DMS 273 treated with DMSO at 0.1 percent for 48 hours (cell line): ENCODE measurements around the gene TTLL8.

Source experiments
- DNase-seq: peaks from one replicate; lab custom pipeline; 2025; lab: John Stamatoyannopoulos, UW

Gene TTLL8

GRCh38 chr22:50082961-50083461, 24.9 kb upstream of the TTLL8 start:
- DNase-seq, result no peak

DNA sequence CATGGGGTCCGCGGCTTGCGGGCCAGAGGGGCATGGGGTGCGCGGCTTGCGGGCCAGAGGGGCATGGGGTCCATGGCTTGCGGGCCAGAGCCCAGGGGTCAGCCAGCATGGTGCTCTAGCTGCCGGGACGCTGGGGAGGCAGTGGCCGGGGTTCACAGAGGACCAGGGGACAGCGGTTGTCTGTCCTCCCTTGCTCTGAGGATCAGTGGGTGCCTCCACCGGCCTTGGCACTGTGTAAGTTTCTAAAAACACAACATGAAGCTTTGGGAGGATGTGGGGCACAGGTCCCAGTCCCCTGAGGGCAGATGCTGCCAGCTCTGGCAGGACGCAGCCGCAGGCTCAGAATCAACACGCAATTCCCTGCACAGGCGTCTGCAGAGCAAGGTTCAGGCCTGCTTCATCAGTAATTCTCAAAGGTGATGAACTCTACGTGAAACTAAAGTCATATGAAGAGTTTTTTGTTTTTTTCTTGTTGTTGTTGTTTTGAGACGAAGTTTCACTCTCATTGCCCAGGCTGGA, 24.2 kb upstream of the TTLL8 start:
- no peak for DNase-seq

- DNase-seq, result no peak
Measured at GRCh38 chr22:50081426-50082196, 23.5 kb upstream of the TTLL8 start.

- DNase-seq, result no peak
Measured at GRCh38 chr22:50080077-50080465, 22.0 kb upstream of the TTLL8 start.

GRCh38 chr22:50078761-50079160, 20.7 kb upstream of the TTLL8 start:
- DNase-seq, result no peak

GRCh38 chr22:50078246-50078645, 20.1 kb upstream of the TTLL8 start:
- no peak for DNase-seq

GRCh38 chr22:50076646-50077535, 18.8 kb upstream of the TTLL8 start:
- DNase-seq, result no peak

DNA sequence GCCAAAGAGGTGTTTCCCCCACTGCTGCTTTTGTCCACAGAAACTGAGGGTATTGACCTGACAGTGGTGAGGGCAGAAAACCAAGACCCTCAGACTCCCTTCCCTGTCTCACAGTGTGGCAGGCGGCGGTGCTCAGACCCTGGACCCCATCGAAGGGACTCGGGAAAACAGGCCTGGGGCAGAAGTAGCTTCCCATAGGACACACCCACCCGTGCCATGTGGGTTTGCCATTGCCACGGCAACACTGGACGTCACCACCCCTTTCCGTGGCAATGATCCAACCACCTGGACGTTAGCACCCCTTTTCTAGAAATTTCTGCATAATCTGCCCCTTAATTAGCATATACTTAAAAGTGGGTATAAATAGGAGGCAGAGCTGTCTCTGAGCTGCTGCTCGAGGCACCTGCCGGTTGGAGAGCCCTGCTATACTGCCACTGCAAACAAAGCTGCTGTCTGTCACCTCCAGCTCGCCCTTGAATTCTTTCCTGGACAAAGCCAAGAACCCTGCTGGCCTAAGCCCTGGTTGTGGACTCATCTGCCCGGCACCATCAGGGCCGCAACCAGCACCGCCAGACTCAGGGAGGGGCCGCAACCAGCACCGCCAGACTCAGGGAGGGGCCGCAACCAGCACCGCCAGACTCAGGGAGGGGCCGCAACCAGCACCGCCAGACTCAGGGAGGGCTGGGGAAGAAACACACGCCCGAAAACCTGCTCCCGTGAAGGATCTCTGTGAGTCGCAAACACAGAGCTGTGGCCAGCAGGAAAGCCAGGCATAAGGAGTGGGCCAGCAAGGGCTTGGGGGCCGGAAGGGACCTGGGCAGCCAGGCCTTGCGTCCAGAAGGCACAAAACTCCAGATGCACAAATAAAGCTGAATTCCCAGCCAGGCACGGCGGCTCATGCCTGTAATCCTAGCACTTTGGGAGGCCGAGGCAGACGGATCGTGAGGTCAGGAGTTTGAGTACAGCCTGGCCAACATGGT, 16.7 kb upstream of the TTLL8 start:
- DNase-seq, result no peak

GRCh38 chr22:50074056-50074455, 16.0 kb upstream of the TTLL8 start:
- DNase-seq, result no peak

GRCh38 chr22:50072714-50073538, 14.8 kb upstream of the TTLL8 start:
- no peak for DNase-seq

DNA sequence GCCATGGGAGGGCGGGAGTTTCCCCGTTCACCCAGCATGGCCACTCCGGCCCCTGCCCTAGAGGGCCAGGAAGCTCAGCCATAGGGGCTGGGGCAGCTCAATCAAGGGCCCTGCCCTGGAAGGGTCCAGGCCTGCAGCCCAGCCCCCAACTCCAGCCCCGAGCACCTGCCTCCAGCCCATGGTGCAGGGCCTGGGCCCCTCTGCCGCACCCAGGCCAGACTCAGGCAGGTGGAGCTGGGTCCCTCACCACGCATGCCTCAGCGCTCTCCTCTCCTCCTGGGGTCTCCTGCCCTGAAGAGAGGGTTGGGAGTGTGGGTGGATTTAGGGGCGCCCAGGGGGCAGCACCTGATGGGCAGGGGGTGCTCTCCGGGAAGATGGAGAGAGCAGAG, 14.1 kb upstream of the TTLL8 start:
- DNase-seq, result no peak

DNA sequence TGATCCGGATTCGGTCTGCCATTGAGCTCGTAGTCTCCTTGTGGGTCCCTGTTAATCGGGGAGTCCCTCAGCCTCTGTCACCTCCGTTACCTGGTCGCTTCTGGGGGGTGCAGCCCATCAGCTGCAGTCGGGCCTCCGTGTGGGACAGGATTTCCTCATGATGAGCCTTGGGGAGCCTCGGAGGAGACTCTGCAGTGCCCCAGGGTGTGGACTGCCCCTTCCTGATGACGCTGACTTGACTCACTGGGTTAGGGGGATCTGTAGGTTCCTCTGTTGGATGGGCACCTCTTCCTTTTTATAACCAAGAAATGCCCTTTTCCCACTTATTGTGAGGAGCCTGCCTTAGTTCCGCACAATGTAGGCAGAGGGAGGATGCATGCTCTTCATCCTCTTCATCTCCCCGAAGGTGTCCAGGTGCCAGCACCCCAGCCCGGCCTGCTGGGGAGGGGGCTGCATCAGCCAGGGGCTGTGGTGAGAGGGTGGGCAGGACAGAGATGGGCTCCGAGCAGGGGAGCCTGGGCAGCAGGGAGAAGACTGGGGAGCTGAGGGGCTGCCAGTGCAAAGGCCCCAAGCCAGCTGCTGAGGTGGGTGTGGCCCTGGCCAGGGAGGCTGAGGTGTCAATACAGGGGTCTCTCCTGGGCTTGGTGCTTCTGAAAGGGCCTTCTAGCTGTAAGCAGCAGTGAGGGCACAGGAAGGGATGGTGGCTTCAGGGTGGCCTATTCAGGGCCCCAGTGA, 13.5 kb upstream of the TTLL8 start:
- DNase-seq, result no peak

DNA sequence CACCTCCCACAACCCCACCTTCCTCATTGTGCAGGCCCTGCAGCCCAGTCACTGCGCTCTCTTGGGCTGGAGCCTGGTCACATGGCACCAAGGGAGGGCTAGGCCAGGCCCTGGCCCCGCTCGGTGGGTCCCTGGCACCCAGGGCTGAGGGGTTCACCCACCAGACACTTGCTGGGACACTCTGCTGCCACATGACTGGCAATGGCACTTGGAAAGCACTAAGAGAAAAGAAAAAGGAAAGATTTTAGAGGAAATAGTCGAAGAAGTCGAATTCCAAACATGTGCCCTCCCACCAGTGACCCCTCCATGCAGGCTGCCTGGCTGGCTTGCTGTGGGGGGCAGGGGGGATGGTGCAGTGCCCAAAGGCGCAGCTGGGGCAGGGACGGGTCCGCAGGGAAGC, 12.3 kb upstream of the TTLL8 start:
- no peak for DNase-seq

- no peak for DNase-seq
Measured at GRCh38 chr22:50068096-50068495, 10.0 kb upstream of the TTLL8 start.

GRCh38 chr22:50067244-50067643, 9.1 kb upstream of the TTLL8 start:
- no peak for DNase-seq

- no peak for DNase-seq
Measured at GRCh38 chr22:50064453-50064852, 6.4 kb upstream of the TTLL8 start.

DNA sequence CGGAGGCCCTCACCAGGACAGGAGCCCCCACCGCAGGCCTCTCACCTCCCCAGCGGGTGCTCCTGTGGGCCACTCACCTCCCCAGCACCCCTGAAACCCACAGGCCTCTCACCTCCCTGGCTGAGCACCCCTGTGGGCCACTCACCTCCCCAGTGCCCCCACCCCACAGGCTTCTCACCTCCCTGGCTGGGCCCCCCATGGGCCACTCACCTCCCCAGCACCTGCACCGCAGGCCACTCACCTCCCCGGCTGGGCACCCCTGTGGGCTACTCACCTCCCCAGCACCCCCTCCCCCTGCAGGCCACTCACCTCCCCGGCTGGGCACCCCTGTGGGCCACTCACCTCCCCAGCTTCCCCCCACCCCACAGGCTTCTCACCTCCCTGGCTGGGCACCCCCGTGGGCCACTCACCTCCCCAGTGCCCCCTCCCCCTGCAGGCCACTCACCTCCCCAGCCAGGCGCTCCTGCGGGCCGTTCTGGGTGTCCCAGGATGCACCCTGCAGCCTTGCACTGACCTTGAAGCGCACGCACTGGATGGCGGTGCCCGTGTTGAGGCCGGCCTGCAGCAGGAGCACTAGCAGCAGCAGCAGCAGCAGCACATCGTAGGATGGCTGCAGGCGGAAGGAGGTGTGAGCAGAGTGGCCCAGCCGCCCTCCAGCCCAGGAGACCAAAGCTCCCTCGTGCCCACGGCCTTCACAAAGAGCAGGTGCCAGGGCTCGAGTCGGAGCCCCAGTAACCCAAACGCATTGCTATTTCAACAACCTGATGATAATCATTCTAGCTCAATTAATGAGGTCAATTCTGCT, 5.7 kb upstream of the TTLL8 start:
- DNase-seq, result no peak

DNA sequence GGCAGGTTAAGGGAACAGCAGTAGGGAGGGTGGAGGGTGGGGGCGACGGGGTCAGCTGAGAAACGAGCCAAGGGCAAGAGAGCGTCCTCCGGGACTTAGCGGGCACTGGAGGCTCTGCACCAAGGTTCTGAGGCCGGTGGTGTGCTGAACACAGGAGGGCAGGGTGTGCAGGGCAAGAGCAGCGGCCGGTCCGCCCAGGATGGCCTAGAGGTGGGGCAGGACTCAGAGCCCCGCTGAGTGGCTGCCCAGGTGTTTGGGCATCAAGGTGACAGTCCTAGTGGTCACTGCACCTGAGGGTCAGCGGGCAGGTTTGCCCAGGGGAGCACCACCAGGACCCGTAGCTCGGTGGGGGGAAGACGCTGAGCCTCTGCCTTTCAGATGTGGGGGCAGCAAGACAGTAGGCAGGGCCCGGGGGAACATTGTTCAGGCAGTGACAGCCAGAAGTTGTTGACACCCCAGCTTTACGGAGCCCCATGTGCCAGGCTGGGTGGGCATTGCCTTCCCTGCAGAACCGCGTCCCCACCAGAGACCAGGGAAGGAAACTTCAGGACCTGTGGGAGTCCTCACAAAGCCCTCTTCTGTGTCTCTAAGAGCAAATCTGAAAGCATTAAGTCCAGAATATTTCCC, 4.5 kb upstream of the TTLL8 start:
- no peak for DNase-seq
